ENCODE data around the gene ZC3H7B. TPM values are rescaled to one million over a fixed set of nuclear protein-coding genes. Genes with fewer than 3 reads are reported as not detected.

ZC3H7B gene
- total and polyA plus RNA-seq, 2 donors (not counting 3 experiments of a cell fraction or from before 2014, with no cell fraction given): 66.8 to 95.9 TPM

GRCh38 chr22:41308054-41308453 is 6.7 kb downstream of the ZC3H7B start:
- CTCF ChIA-PET: interaction anchor here (1.6 kb wide), 1 partner anchor 19 kb away, joined by 3 read pairs; no protein-coding TSS in a partner anchor
- Histone ChIP-seq H3K79me2 (ENCODE audit: control insufficient read depth, insufficient read depth, low read length) (peaks cover 86% of the 10 kb centered on the region), H3K4me1 (ENCODE audit: control insufficient read depth, extremely low read depth, insufficient read depth, low read length) (peaks cover 15% of the 10 kb centered on the region), H3K4me3 (replicated peaks in 1 of 3; ENCODE audit: insufficient read depth in 1 of 3, low read depth in 1 of 3, low read length in 3 of 3) (no peak overlapping the region), H4K20me1 (replicated peaks; ENCODE audit: control insufficient read depth, extremely low read depth, insufficient read depth, low read length) (peaks cover 2% of the 10 kb centered on the region), H3K4me2 (ENCODE audit: insufficient read depth, low read length) (no peak overlapping the region), H3K36me3 (ENCODE audit: control insufficient read depth in 2 of 2, extremely low read depth in 1 of 2, insufficient read depth in 2 of 2, low read length in 2 of 2) (peaks cover 4 to 9% of the 10 kb centered on the region in 2 experiments), H3K9me3 (replicated peaks; ENCODE audit: control insufficient read depth, insufficient read depth, low read length) (no peaks in the 10 kb centered on the region), H3K9ac (replicated peaks; ENCODE audit: extremely low read depth, insufficient read depth, low read length) (no peak overlapping the region), H3K27ac (ENCODE audit: insufficient read depth, low read depth, low read length) (no peak overlapping the region), H3K9me1 (replicated peaks; ENCODE audit: control insufficient read depth, extremely low read depth, insufficient read depth, low read length) (no peaks in the 10 kb centered on the region), H2AFZ (ENCODE audit: low read depth, low read length) (no peak overlapping the region), H3K27me3 (ENCODE audit: control insufficient read depth in 2 of 2, insufficient read depth in 2 of 2, low read length in 2 of 2) (no peaks in the 10 kb centered on the region)
- dilution Hi-C loops (cut with MboI; ENCODE audit: extremely low pct_ligation_motif_present, low sequenced_read_pairs): no loop called here
- intact Hi-C loops (cut with micrococcal nuclease): loop anchor here (5.0 kb wide), 1 partner anchor 216 kb away; the partner anchor contains the start of gene EP300
- POLR2A ChIA-PET: no interaction called here
- TF ChIP-seq JUN (IDR thresholded peaks at IDR 0.05; ENCODE audit: borderline replicate concordance, insufficient read depth, insufficient read length, low read depth) (no peak), FOS (IDR thresholded peaks at IDR 0.05; ENCODE audit: borderline replicate concordance, insufficient read depth, low read length) (no peak), POLR2AphosphoS5 (IDR thresholded peaks at IDR 0.05; ENCODE audit: insufficient read depth, low read depth, low read length) (no peak)
- no peak for FAIRE-seq
- BruUV-seq (replicated peaks): no TSS peak
- DNase-seq (ENCODE audit: low read depth, low spot score): no peak

- dilution Hi-C loops (cut with MboI; ENCODE audit: extremely low pct_ligation_motif_present, low sequenced_read_pairs): no loop called here
- POLR2A ChIA-PET: no interaction called here
- no peak for FAIRE-seq
- peaks cover 86% of the 10 kb centered on the region for H3K79me2 ChIP-seq (ENCODE audit: control insufficient read depth, insufficient read depth, low read length)
- H2AFZ ChIP-seq (ENCODE audit: low read depth, low read length): no peak overlapping the region
- TF ChIP-seq EZH2 (IDR thresholded peaks at IDR 0.05; ENCODE audit: borderline replicate concordance, low read depth, low read length, severe bottlenecking) (no peak), MYC (IDR thresholded peaks at IDR 0.05; ENCODE audit: low read depth, low read length) (no peak)
- no peak overlapping the region for H3K9ac ChIP-seq (replicated peaks; ENCODE audit: extremely low read depth, insufficient read depth, low read length)
- no peaks in the 10 kb centered on the region for H3K27me3 ChIP-seq (ENCODE audit: control insufficient read depth in 2 of 2, insufficient read depth in 2 of 2, low read length in 2 of 2)
- peaks cover 11% of the 10 kb centered on the region for H3K4me1 ChIP-seq (ENCODE audit: control insufficient read depth, extremely low read depth, insufficient read depth, low read length)
- BruUV-seq (replicated peaks): no TSS peak
- intact Hi-C loops (cut with micrococcal nuclease): loop anchor here (5.0 kb wide), 1 partner anchor 216 kb away; the partner anchor contains the start of gene EP300
- no peaks in the 10 kb centered on the region for H3K9me3 ChIP-seq (replicated peaks; ENCODE audit: control insufficient read depth, insufficient read depth, low read length)
- H3K4me2 ChIP-seq (ENCODE audit: insufficient read depth, low read length): no peak overlapping the region
- DNase-seq (ENCODE audit: low read depth, low spot score): no peak
- H3K4me3 ChIP-seq (replicated peaks in 1 of 3; ENCODE audit: insufficient read depth in 1 of 3, low read depth in 1 of 3, low read length in 3 of 3): no peak overlapping the region
- CTCF ChIA-PET: no interaction called here
- H3K36me3 ChIP-seq (ENCODE audit: control insufficient read depth in 2 of 2, extremely low read depth in 1 of 2, insufficient read depth in 2 of 2, low read length in 2 of 2): peaks cover 4 to 9% of the 10 kb centered on the region in 2 experiments
- H4K20me1 ChIP-seq (replicated peaks; ENCODE audit: control insufficient read depth, extremely low read depth, insufficient read depth, low read length): peaks cover 2% of the 10 kb centered on the region
- no peaks in the 10 kb centered on the region for H3K9me1 ChIP-seq (replicated peaks; ENCODE audit: control insufficient read depth, extremely low read depth, insufficient read depth, low read length)
- no peak overlapping the region for H3K27ac ChIP-seq (ENCODE audit: insufficient read depth, low read depth, low read length)
Observed at GRCh38 chr22:41308544-41308947, 7.2 kb downstream of the ZC3H7B start.

Data from endothelial cell of umbilical vein (primary cell).